ENCODE data around the gene ARSI.

ARSI gene

GRCh38 chr5:150271296-150271692, 31.4 kb downstream of the ARSI start:
- no peak overlapping the region for H3K4me2 ChIP-seq (ENCODE audit: low read length)
- H3K9me3 ChIP-seq (ENCODE audit: control insufficient read depth, low read length), result no peaks in the 10 kb centered on the region
- H3K9ac ChIP-seq, result no peak overlapping the region
- H2AFZ ChIP-seq, result no peak overlapping the region
- no peak for TF ChIP-seq CTCF (IDR thresholded peaks at IDR 0.05)
- no peak overlapping the region for H3K4me3 ChIP-seq (ENCODE audit: low read depth, low read length)
- H3K27ac ChIP-seq, result no peak overlapping the region
- no peaks in the 10 kb centered on the region for H3K36me3 ChIP-seq (ENCODE audit: control insufficient read depth, insufficient read depth, low read length)
- no peaks in the 10 kb centered on the region for H3K4me1 ChIP-seq
- H3K79me2 ChIP-seq, result no peaks in the 10 kb centered on the region
- no peaks in the 10 kb centered on the region for H3K27me3 ChIP-seq (ENCODE audit: control insufficient read depth, insufficient read depth, low read length)

DNA sequence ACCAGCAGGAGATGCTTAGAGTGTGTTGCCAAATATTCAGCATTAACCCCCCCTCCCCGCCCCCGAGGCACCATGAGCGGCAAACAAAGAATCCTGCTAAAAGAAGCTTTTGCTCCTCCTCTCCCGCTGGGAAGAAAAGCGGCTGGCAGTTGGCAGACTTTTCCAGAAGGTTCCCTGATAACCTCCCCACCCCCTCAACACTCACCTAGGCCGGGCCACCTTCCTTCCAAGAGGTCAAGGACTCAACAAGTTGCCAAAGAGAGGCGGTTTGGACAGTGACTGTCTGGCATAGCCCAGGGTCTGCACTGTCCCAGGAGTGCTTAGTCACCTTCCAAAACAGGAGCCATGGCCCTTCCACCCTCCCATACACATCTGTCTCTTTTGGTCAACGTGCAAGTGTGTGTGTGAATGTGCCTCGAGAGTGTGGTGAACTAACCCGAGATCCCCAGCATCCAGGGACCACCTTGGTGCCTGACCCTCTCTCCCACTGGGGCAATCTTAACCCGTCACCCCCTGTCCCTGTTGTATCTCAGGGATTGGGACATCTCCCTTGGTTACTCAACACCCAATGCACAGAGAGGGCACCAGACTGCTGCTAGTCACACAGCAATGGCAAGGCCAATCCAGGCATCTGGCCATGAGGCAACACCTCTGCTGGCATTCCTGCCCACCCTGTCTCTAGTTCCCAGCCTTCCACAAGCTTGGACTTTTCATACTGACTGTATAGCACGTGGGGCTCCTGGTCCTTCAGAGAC, 32.0 kb downstream of the ARSI start:
- Histone ChIP-seq H2AFZ (no peak overlapping the region), H3K36me3 (ENCODE audit: control insufficient read depth, insufficient read depth, low read length) (no peaks in the 10 kb centered on the region), H3K4me2 (ENCODE audit: low read length) (no peak overlapping the region), H3K4me1 (no peaks in the 10 kb centered on the region), H3K9me3 (ENCODE audit: control insufficient read depth, low read length) (no peaks in the 10 kb centered on the region), H3K79me2 (no peaks in the 10 kb centered on the region), H3K9ac (no peak overlapping the region), H3K27ac (no peak overlapping the region), H3K4me3 (ENCODE audit: low read depth, low read length) (no peak overlapping the region), H3K27me3 (ENCODE audit: control insufficient read depth, insufficient read depth, low read length) (no peaks in the 10 kb centered on the region)
- TF ChIP-seq CTCF (IDR thresholded peaks at IDR 0.05), result no peak

DNA sequence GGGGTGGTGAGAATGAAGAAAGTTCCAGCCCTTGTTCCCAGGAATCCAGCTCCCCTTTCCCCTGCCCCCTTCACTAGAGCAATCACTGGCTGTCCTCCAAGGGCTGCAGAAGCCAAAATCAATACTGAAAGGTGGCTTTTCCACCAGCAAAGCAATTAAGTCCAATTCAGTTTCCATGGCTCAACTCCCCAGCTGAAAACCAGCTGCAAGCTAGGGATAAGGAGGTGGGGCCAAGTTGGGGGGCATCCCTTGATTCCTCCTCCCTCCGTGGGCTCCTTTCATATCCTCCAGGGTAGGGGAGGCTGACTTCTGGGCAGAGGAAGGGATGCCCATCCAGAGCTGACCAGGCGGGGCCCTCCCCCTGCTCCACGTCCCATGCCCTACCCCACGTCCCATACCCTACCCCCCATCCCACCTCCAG, 35.8 kb downstream of the ARSI start:
- Histone ChIP-seq H3K4me1 (no peaks in the 10 kb centered on the region), H3K27ac (no peak overlapping the region), H3K36me3 (ENCODE audit: control insufficient read depth, insufficient read depth, low read length) (no peaks in the 10 kb centered on the region), H3K4me3 (ENCODE audit: low read depth, low read length) (no peak overlapping the region), H3K4me2 (ENCODE audit: low read length) (no peak overlapping the region), H3K9ac (no peak overlapping the region), H3K9me3 (ENCODE audit: control insufficient read depth, low read length) (no peaks in the 10 kb centered on the region), H2AFZ (no peak overlapping the region), H3K79me2 (no peaks in the 10 kb centered on the region), H3K27me3 (ENCODE audit: control insufficient read depth, insufficient read depth, low read length) (no peaks in the 10 kb centered on the region)
- TF ChIP-seq CTCF (IDR thresholded peaks at IDR 0.05), result no peak

DNA sequence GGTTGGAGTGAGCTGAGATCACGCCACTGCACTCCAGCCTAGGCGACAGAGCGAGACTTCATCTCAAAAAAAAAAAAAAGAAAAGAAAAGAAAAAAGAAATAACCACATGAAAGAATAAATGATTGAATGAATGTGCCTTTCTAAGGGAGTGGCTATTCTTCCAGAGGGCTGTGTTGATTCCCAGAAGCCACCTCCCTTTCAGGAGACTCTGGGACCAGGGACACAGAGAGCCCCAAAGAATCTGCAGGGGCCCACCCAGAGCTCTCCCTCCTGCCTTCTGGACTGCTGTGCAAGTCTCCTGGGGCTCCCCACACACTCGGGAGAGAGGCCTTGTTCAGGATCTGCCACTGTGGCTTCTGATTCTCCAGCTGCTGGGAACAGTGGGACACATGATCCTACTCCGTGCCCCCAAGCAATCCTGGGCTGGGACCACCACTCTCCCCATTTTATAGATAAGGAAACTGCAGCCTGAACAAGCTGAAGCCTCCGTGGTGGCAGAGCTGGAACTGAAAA, 36.8 kb downstream of the ARSI start:
- Histone ChIP-seq H3K79me2 (no peaks in the 10 kb centered on the region), H3K4me1 (no peaks in the 10 kb centered on the region), H3K27ac (no peak overlapping the region), H3K36me3 (ENCODE audit: control insufficient read depth, insufficient read depth, low read length) (no peaks in the 10 kb centered on the region), H2AFZ (no peak overlapping the region), H3K4me2 (ENCODE audit: low read length) (no peak overlapping the region), H3K27me3 (ENCODE audit: control insufficient read depth, insufficient read depth, low read length) (no peaks in the 10 kb centered on the region), H3K9me3 (ENCODE audit: control insufficient read depth, low read length) (no peaks in the 10 kb centered on the region), H3K4me3 (ENCODE audit: low read depth, low read length) (no peak overlapping the region), H3K9ac (no peak overlapping the region)
- TF ChIP-seq CTCF (IDR thresholded peaks at IDR 0.05), result no peak

All from parathyroid adenoma (tissue), 2 donors.